ENCODE measurements around the gene CNTNAP2. TPM values are rescaled to one million over a fixed set of nuclear protein-coding genes. Genes with fewer than 3 reads are reported as not detected.

CNTNAP2 gene
- total and polyA plus RNA-seq, 2 of the 4 experiments (the other 2 are of a cell fraction), result not detected

- Histone ChIP-seq H3K79me1 (ENCODE audit: low read depth in 1 of 2, low read length in 2 of 2) (no peaks in the 10 kb centered on the region), H3K4me2 (ENCODE audit: low read depth, low read length) (no peak overlapping the region), H2BK20ac (ENCODE audit: low read depth, low read length) (no peak overlapping the region), H3K14ac (replicated peaks; ENCODE audit: low read depth, low read length) (no peak overlapping the region), H3K9me3 (ENCODE audit: control insufficient read depth, insufficient read depth, low read length) (no peaks in the 10 kb centered on the region; the same call in 1 of the 2 replicates), H3K9ac (ENCODE audit: low read depth, low read length) (no peak overlapping the region), H2AFZ (replicated peaks; ENCODE audit: low read length, poor library complexity) (no peak overlapping the region), H3K4ac (ENCODE audit: low read depth, low read length) (no peak overlapping the region), H2BK15ac (ENCODE audit: low read depth, low read length) (no peak overlapping the region), H3K23ac (ENCODE audit: low read depth, low read length) (no peak overlapping the region), H3K27ac (ENCODE audit: insufficient read depth, low read length) (no peak overlapping the region), H2BK5ac (ENCODE audit: low read depth, low read length, poor library complexity, severe bottlenecking) (no peak overlapping the region), H4K5ac (ENCODE audit: low read depth, low read length) (no peak overlapping the region), H3K56ac (ENCODE audit: extremely low read depth, insufficient read depth, low read length) (no peak overlapping the region), H3K27me3 (ENCODE audit: control insufficient read depth, insufficient read depth, low read length) (no peaks in the 10 kb centered on the region), H3K18ac (ENCODE audit: low read depth, low read length) (no peak overlapping the region), H3K9me1 (ENCODE audit: insufficient read depth, low read length) (no peaks in the 10 kb centered on the region), H3K4me1 (ENCODE audit: control insufficient read depth, insufficient read depth, low read length) (no peaks in the 10 kb centered on the region), H2BK120ac (ENCODE audit: low read depth, low read length) (no peak overlapping the region), H4K8ac (ENCODE audit: low read depth in 2 of 2, low read length in 2 of 2) (no peak overlapping the region), H2AK5ac (ENCODE audit: low read depth, low read length) (no peak overlapping the region), H4K20me1 (ENCODE audit: insufficient read depth, low read length) (no peaks in the 10 kb centered on the region), H4K91ac (ENCODE audit: insufficient read depth, low read depth, low read length) (no peak overlapping the region), H2AK9ac (replicated peaks; ENCODE audit: low read depth, low read length, poor library complexity) (no peak overlapping the region), H3K4me3 (ENCODE audit: insufficient read depth, low read depth, low read length) (no peak overlapping the region), H3K36me3 (ENCODE audit: control insufficient read depth, insufficient read depth, low read length) (no peaks in the 10 kb centered on the region)
- no peak for ATAC-seq (ENCODE audit: low read depth)
- no CpG with 5 or more reads among the region's 1 CpG for WGBS, 2 experiments (ENCODE audit: extremely low coverage in 2 of 2, insufficient read length in 1 of 2)
- DNase-seq, result no peak
- in situ Hi-C loops (cut with MboI; ENCODE audit: low sequenced_read_pairs), result no loop called here
- dilution Hi-C loops (cut with HindIII; ENCODE audit: low sequenced_read_pairs, unreplicated experiment), result no loop called here
- TF ChIP-seq SMC3 (IDR thresholded peaks at IDR 0.05; ENCODE audit: low read depth, low read length), result no peak
- ChIA-PET POLR2A (ENCODE audit: unreplicated experiment) (no interaction called here), CTCF (no interaction called here)
- intact Hi-C loops (cut with micrococcal nuclease), result no loop called here
- no TSS peak for BruUV-seq (replicated peaks)
Measured at GRCh38 chr7:147199868-147200267, 1083.3 kb downstream of the CNTNAP2 start.
